Activated B cell treated with CpG ODN at 0.5 μM for 24 hours (primary cell): ENCODE results near the gene TMUB1. TPM values are rescaled to one million over a fixed set of nuclear protein-coding genes. Genes with fewer than 3 reads are reported as not detected.

Source experiments
- ATAC-seq: fragments of 200-7000 bp; cut with Tn5 transposase; one replicate; pipeline ENCODE4 v1.10.0; 2021; ENCODE audit warnings: low read depth, mild to moderate bottlenecking, moderate library complexity
- CTCF ChIA-PET: fragments of 350-600 bp; sonication (Branson Sonifier 250); formaldehyde crosslinking; loops from one replicate; lab custom pipeline; 2021; ENCODE audit warnings: antibody characterized with exemption; lab: Charles Lee
- POLR2A ChIA-PET: fragments of 350-600 bp; sonication (Branson Sonifier 250); formaldehyde crosslinking; loops from one replicate; lab custom pipeline; 2021; ENCODE audit warnings: antibody characterized with exemption; lab: Charles Lee
- DNase-seq: peaks from one replicate; pipeline ENCODE4 v3.0.0; 2022
- H3K27ac Mint-ChIP-seq: one replicate; pipeline ENCODE4 v1.8.0; 2020; ENCODE audit warnings: mixed read lengths
- H3K27me3 Mint-ChIP-seq: one replicate; pipeline ENCODE4 v1.8.0; 2021; ENCODE audit warnings: mixed read lengths
- H3K36me3 Mint-ChIP-seq: one replicate; pipeline ENCODE4 v1.8.0; 2021; ENCODE audit warnings: low read depth, mixed read lengths
- H3K4me1 Mint-ChIP-seq: one replicate; pipeline ENCODE4 v1.8.0; 2021; ENCODE audit warnings: mixed read lengths
- H3K4me3 Mint-ChIP-seq: one replicate; pipeline ENCODE4 v1.8.0; 2020; ENCODE audit warnings: mild to moderate bottlenecking, mixed read lengths
- H3K9me3 Mint-ChIP-seq: one replicate; pipeline ENCODE4 v1.8.0; 2020; ENCODE audit warnings: mixed read lengths
- intact Hi-C: fragments of 100-400 bp; cut with micrococcal nuclease; formaldehyde crosslinking; loops from one replicate; pipeline ENCODE4 v1.15.1; 2024
- total RNA-seq: library from RNA; stranded (reverse); gene quantifications from 2 replicates; pipeline ENCODE4 v1.2.3, GENCODE V29; 2022
- TF ChIP-seq, protein P1 (sequence below): fragments of 200-600 bp; IDR thresholded peaks from one replicate; pipeline ENCODE4 v1.8.0; 2022; ENCODE audit warnings: antibody characterized with exemption, mild to moderate bottlenecking

TMUB1 gene
- total RNA-seq, 1 donor from 2014 or later = 40.5 TPM

DNA sequence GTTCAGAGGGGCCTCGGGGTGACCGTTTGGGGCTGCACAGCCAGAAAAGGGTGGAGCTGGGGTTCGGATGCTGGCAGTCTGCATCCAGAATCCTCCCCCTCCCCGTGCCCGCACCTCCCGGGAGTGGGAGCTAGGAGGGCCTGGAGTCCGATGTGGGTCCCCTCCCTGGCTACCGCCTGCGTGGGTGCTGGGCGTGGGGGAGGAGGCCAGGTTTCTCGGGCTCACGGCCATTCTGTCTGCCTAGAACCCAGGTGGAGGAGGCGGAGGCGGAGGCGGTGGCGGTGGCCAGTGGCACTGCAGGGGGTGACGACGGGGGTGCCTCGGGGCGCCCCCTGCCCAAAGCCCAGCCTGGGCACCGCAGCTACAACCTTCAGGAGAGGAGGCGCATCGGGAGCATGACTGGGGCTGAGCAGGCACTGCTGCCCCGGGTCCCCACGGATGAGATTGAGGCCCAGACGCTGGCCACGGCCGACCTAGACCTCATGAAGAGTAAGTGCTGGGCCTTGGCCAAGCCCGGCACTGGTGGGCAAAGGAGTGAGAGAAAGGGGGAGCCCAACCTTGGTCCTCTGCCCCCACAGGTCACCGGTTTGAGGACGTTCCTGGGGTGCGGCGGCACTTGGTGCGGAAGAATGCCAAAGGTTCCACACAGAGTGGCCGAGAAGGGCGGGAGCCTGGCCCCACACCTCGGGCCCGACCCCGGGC lies 16.9 kb downstream of the TMUB1 start:
- POLR2A ChIA-PET = no interaction called here

DNA sequence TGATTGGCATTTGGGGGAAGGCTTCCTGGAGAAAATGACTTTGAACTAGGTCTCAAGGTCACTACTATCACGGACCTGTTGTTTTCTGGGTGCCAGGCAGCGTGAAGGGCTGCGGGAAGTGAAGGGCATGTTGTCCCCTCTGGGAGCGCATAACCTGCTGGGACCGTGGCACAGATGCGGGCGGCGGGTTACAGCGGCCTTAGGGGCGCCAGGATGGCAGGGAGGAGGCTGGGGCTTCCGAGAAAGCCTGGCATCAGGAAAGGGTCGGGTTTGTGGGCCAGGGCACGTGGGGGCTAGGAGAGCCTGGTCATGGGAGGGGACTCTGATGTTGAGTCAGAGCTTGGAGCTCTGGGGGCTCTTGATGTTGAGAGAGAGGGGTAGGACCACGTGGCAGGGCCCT lies 17.8 kb downstream of the TMUB1 start:
- intact Hi-C loops = no loop called here
- no peak overlapping the region for H3K4me3 Mint-ChIP-seq
- TF ChIP-seq, protein P1, sequence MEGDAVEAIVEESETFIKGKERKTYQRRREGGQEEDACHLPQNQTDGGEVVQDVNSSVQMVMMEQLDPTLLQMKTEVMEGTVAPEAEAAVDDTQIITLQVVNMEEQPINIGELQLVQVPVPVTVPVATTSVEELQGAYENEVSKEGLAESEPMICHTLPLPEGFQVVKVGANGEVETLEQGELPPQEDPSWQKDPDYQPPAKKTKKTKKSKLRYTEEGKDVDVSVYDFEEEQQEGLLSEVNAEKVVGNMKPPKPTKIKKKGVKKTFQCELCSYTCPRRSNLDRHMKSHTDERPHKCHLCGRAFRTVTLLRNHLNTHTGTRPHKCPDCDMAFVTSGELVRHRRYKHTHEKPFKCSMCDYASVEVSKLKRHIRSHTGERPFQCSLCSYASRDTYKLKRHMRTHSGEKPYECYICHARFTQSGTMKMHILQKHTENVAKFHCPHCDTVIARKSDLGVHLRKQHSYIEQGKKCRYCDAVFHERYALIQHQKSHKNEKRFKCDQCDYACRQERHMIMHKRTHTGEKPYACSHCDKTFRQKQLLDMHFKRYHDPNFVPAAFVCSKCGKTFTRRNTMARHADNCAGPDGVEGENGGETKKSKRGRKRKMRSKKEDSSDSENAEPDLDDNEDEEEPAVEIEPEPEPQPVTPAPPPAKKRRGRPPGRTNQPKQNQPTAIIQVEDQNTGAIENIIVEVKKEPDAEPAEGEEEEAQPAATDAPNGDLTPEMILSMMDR = no peak
- H3K27ac Mint-ChIP-seq = no peak overlapping the region
- H3K27me3 Mint-ChIP-seq = no peaks in the 10 kb centered on the region
- POLR2A ChIA-PET = no interaction called here
- no peaks in the 10 kb centered on the region for H3K9me3 Mint-ChIP-seq
- CTCF ChIA-PET = no interaction called here
- no peak for DNase-seq
- peaks cover 12% of the 10 kb centered on the region for H3K4me1 Mint-ChIP-seq
- peaks cover 48% of the 10 kb centered on the region for H3K36me3 Mint-ChIP-seq
- no peak for ATAC-seq

More for the DNA sequence above, 16.9 kb downstream of the TMUB1 start:
- Mint-ChIP-seq H3K27ac (no peak overlapping the region), H3K4me3 (no peak overlapping the region), H3K9me3 (no peaks in the 10 kb centered on the region), H3K27me3 (no peaks in the 10 kb centered on the region), H3K4me1 (peaks cover 3% of the 10 kb centered on the region), H3K36me3 (peaks cover 55% of the 10 kb centered on the region)
- intact Hi-C loops = no loop called here
- ATAC-seq = no peak
- CTCF ChIA-PET = no interaction called here
- DNase-seq = no peak
- TF ChIP-seq, protein P1 = no peak

DNA sequence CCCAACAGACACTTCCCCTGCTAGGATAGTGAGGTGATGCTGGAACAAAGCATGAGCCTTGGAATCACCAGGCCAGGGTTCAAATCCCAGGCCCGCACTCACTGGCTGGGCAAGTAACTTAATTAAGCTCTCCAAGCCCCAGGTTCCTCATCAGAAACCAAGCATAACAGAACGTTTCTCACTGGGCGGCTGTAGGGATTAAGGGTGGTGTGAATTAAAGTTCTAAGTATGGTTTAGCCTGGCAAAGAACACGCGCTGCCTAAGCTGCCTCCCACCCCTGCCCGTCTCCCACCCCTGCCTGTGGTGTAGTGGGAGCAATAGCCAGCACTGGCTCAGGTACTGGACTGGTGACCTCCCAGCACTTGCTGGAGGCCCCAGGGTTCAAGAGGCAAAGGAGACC lies 18.3 kb downstream of the TMUB1 start:
- no peak for DNase-seq
- intact Hi-C loops = no loop called here
- ATAC-seq = no peak
- POLR2A ChIA-PET = no interaction called here
- no peak overlapping the region for H3K27ac Mint-ChIP-seq
- H3K27me3 Mint-ChIP-seq = no peaks in the 10 kb centered on the region
- TF ChIP-seq, protein P1 = no peak
- H3K36me3 Mint-ChIP-seq = peaks cover 42% of the 10 kb centered on the region
- H3K4me3 Mint-ChIP-seq = no peak overlapping the region
- no peaks in the 10 kb centered on the region for H3K9me3 Mint-ChIP-seq
- CTCF ChIA-PET = no interaction called here
- H3K4me1 Mint-ChIP-seq = peaks cover 17% of the 10 kb centered on the region

DNA sequence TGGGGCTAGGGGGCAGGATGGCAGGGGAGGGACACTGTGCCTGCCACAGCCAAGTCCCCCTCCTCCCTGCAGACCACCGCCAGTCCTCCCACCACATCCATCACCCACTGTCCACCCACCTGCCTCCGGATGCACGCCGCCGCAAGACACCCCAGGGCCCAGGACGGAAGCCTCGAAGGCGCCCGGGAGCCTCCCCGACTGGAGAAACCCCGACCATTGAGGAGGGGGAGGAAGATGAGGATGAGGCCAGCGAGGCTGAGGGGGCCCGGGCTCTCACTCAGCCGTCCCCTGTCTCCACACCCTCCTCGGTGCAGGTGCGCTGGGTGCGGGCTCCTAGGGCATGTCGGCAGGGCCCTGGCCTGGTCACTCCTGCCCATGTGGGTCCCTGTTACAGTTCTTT lies 18.8 kb downstream of the TMUB1 start:
- no peaks in the 10 kb centered on the region for H3K9me3 Mint-ChIP-seq
- TF ChIP-seq, protein P1 = no peak
- intact Hi-C loops = no loop called here
- no peaks in the 10 kb centered on the region for H3K27me3 Mint-ChIP-seq
- ChIA-PET POLR2A (interaction anchor here (0.6 kb wide), 1 partner anchor 51 kb away, joined by 6 read pairs; no protein-coding TSS in a partner anchor), CTCF (no interaction called here)
- H3K27ac Mint-ChIP-seq = no peak overlapping the region
- no peak overlapping the region for H3K4me3 Mint-ChIP-seq
- ATAC-seq (no peak), DNase-seq (no peak)
- H3K36me3 Mint-ChIP-seq = peaks cover 39% of the 10 kb centered on the region
- H3K4me1 Mint-ChIP-seq = peaks cover 18% of the 10 kb centered on the region

DNA sequence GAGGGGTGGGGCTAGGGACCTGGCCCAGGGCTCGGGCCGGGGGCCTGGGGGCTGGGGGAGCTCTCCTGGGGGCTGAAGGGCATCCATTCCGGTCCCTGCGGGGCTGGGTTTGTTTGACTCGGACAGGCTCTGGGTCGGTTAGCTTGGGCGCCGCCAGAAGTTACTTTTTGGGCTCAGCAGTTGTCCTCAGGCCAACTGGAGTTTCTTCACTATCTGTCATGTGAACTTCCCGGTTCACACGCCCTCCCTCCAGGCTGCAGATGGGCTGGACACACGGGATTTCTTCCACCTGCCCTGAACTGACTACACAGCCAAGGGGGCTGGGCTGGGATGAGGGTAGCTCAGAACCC lies 20.1 kb downstream of the TMUB1 start:
- ChIA-PET CTCF (no interaction called here), POLR2A (interaction anchor here (0.6 to 0.9 kb wide), 3 partner anchors 17 to 814 kb away, joined by 3 read pairs; partner anchors contain the start of genes FASTK and PRKAG2)
- H3K27ac Mint-ChIP-seq = no peak overlapping the region
- H3K27me3 Mint-ChIP-seq = no peaks in the 10 kb centered on the region
- no peaks in the 10 kb centered on the region for H3K9me3 Mint-ChIP-seq
- intact Hi-C loops = no loop called here
- DNase-seq (no peak), ATAC-seq (no peak)
- H3K4me3 Mint-ChIP-seq = no peak overlapping the region
- peaks cover 38% of the 10 kb centered on the region for H3K36me3 Mint-ChIP-seq
- TF ChIP-seq, protein P1 = no peak
- H3K4me1 Mint-ChIP-seq = peaks cover 27% of the 10 kb centered on the region
